Activated CD4-positive, alpha-beta T cell treated with anti-CD3 and anti-CD28 coated beads, Interleukin-2, amount 10 ng/mL, durations not matched to agents 7 days and 5 days (primary cell): ENCODE data around the gene ADH1C. TPM values are rescaled to one million over a fixed set of nuclear protein-coding genes. Genes with fewer than 3 reads are reported as not detected.

Experiments used
- CTCF ChIA-PET: fragments of 350-600 bp; sonication (Branson Sonifier 250); formaldehyde crosslinking; loops from one replicate; lab custom pipeline; 2021; ENCODE audit warnings: antibody characterized with exemption; lab: Charles Lee
- POLR2A ChIA-PET: fragments of 350-600 bp; sonication (Branson Sonifier 250); formaldehyde crosslinking; loops from one replicate; lab custom pipeline; 2021; ENCODE audit warnings: antibody characterized with exemption; lab: Charles Lee
- DNase-seq: peaks from one replicate; pipeline ENCODE4 v3.0.0-alpha.2; 2020
- H3K27ac Mint-ChIP-seq: one replicate; pipeline ENCODE4 v1.8.0; 2021; ENCODE audit warnings: mild to moderate bottlenecking, moderate library complexity, mixed read lengths
- H3K27me3 Mint-ChIP-seq: one replicate; pipeline ENCODE4 v1.8.0; 2021; ENCODE audit warnings: mixed read lengths
- H3K36me3 Mint-ChIP-seq: one replicate; pipeline ENCODE4 v1.8.0; 2021; ENCODE audit warnings: low read depth, mixed read lengths
- H3K4me1 Mint-ChIP-seq: one replicate; pipeline ENCODE4 v1.8.0; 2021; ENCODE audit warnings: mixed read lengths
- H3K4me3 Mint-ChIP-seq: one replicate; pipeline ENCODE4 v1.8.0; 2021; ENCODE audit warnings: mild to moderate bottlenecking, moderate library complexity, mixed read lengths
- H3K9me3 Mint-ChIP-seq: one replicate; pipeline ENCODE4 v1.8.0; 2021; ENCODE audit warnings: mixed read lengths
- total RNA-seq, 2 experiments: library from RNA; stranded (reverse); gene quantifications; one replicate each; pipeline ENCODE4 v1.2.3, GENCODE V29; 2021

ADH1C gene
- not detected for total RNA-seq

DNA sequence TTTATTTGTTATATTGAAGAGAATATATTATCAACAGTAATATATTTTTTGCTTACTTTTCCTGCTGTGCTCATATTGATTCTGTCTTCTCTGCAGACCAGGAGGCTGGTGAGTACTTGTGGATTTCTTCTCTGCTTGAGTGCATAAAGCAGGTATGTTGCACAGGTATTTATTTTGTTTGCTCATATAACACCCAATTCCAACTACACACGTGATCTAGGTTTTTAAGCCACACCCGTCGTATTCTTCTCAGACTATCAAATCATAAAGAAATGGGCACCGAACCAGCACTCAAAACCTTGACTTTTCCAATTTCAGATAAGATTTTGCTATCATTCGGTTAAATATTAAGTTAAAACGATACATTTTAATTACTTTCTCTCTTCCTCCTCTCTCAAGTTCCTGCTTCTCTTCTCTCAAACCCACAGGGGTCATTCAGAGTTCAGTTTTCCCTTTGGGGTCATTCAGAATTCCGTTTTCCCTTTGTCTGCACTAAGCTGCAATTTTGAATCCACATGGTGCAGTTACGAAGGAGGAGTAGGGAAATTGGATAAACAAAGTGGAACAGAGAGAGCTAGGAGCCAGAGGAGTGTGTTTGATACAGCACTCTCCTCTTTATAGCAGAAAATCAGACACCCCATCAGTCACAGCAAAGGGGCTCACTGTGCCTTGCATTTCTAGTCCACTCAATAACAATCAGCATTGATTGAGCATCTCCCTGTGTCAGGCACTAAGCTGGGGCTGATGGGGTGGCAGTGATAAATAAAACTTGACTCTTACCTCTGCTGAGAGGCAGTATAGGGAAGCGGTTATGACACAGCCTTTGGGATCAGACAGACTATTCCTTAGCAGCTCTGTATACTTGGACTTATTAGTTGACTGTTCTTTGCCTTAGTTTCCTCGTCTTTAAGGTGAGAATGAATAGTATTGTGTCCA, at the start of gene ADH1C:
TSS of gene ADH1C (minus strand) at position 145 of the 936 bp plus-strand sequence. CDS start at position 74, 71 bp downstream.
- CTCF ChIA-PET = interaction anchor here (1.1 kb wide), 1 partner anchor 14 kb away, joined by 3 read pairs; no protein-coding TSS in a partner anchor

DNA sequence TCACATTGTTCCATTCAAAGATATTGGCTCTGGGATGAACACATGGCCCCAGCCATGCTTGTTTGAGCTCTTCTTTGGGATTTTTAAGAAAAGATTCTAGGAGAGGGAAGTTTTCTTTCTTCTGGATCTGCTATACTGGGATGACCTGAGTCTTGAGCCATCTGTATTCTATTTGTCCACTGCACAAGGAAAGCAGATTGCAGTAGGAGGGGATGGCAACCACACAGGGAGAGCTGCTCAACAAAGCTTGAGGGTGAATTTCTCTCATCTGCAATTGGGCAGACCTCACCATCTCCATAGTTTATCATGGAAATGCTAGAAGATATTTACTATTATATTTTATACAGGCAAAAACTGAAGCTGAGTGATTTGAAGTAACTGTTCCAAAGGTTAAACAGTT, 48.3 kb upstream of the ADH1C start:
- no peak overlapping the region for H3K4me3 Mint-ChIP-seq
- POLR2A ChIA-PET = no interaction called here
- no peaks in the 10 kb centered on the region for H3K9me3 Mint-ChIP-seq
- peaks cover 16% of the 10 kb centered on the region for H3K4me1 Mint-ChIP-seq
- H3K36me3 Mint-ChIP-seq = no peaks in the 10 kb centered on the region
- no peak for DNase-seq
- H3K27me3 Mint-ChIP-seq = peaks cover 5% of the 10 kb centered on the region
- no peak overlapping the region for H3K27ac Mint-ChIP-seq
- CTCF ChIA-PET = interaction anchor here (1.6 kb wide), 1 partner anchor 405 kb away, joined by 5 read pairs; the partner anchor contains the start of gene METAP1

More for the DNA sequence above, at the start of gene ADH1C:
- Mint-ChIP-seq H3K27ac (no peak within 1 kb of the TSS), H3K9me3 (peaks cover 11% of the 10 kb centered on the region), H3K36me3 (no peaks in the 10 kb centered on the region), H3K4me1 (peaks cover 10% of the 10 kb centered on the region), H3K27me3 (peaks cover 7% of the 10 kb centered on the region), H3K4me3 (no peak within 1 kb of the TSS)
- DNase-seq = no peak
- POLR2A ChIA-PET = interaction anchor here (0.6 kb wide), 1 partner anchor 49 kb away, joined by 16 read pairs; no protein-coding TSS in a partner anchor

DNA sequence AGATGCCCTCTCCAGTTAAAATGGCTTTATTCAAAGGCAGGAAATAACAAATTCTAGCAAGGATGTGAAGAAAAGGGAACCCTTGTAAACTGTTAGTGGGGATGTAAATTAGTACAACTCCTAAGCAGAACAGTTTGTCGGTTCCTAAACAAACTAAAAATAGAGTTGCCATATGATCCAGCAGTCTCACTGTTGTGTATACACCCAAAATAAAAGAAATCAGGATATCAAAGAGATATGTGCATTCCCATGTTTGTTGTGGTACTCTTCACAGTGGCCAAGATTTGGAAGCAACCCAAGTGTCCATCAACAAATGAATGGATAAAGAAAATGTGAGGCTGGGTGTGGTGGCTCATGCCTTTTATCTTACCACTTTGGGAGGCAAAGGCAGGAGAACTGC, 46.5 kb upstream of the ADH1C start:
- no peak overlapping the region for H3K4me3 Mint-ChIP-seq
- peaks cover 3% of the 10 kb centered on the region for H3K27me3 Mint-ChIP-seq
- H3K9me3 Mint-ChIP-seq = no peaks in the 10 kb centered on the region
- no peak overlapping the region for H3K27ac Mint-ChIP-seq
- DNase-seq = no peak
- H3K4me1 Mint-ChIP-seq = peaks cover 4% of the 10 kb centered on the region
- ChIA-PET POLR2A (no interaction called here), CTCF (no interaction called here)
- no peaks in the 10 kb centered on the region for H3K36me3 Mint-ChIP-seq

DNA sequence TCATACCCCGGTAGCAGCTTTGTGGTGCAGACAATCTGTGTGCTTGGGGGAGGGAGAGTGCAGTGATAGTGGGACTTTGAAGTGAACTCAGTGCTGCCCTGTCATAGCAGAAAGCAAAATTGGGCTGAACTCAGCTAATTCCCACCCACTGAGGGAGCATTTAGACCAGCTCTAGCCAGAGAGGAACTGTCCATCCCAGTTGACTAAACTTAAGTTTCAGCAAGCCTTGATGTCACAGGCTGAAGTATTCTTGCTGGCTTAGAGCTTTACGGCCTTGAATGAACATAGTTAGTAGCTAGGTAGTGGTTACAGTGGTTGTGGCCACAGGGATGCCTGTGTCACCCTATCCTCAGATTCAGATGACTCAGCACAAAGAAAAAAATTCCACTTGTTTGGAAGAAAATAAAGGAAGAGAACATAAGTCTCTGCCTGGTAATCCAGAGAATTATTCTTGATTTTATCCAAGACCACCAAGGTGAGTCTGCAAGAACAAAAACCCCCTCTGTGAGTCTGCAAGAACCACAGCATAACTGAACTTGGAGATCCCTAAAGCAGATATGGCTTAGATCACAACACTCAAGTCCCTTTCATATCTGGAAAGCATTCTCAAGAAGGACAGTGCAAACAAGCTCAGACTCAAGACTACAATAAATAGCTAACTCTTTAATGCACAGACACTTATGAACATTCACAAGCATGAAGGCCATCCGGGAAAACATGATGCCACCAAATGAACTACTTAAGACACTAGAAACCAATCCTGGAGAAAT, 43.2 kb upstream of the ADH1C start:
- DNase-seq = no peak
- CTCF ChIA-PET = interaction anchor here (0.6 to 1.5 kb wide), 2 partner anchors 11 to 247 kb away, joined by 3 to 4 read pairs; no protein-coding TSS in a partner anchor
- Mint-ChIP-seq H3K4me1 (no peaks in the 10 kb centered on the region), H3K27ac (no peak overlapping the region), H3K4me3 (no peak overlapping the region), H3K27me3 (peaks cover 6% of the 10 kb centered on the region), H3K9me3 (no peaks in the 10 kb centered on the region), H3K36me3 (no peaks in the 10 kb centered on the region)
- POLR2A ChIA-PET = no interaction called here

DNA sequence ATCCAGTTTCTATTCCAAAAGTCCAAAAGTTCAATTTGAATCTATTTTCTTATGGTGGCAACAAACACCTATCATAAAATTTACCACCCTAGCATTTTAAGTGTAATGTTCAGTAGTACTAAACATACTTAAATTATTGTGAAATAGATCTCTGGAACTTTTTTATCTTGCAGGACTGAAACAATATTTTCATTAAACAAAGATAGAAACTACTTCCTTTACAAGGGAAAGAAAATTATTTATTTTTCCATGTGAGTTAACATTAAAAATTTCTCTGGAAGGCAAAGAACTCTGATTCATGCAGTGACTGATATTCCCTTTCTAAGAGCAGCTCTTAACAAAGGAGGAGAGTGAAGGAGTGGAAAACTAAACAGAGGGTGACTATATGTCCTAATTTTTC, 42.4 kb upstream of the ADH1C start:
- POLR2A ChIA-PET = no interaction called here
- no peaks in the 10 kb centered on the region for H3K36me3 Mint-ChIP-seq
- peaks cover 6% of the 10 kb centered on the region for H3K27me3 Mint-ChIP-seq
- H3K4me1 Mint-ChIP-seq = no peaks in the 10 kb centered on the region
- no peak overlapping the region for H3K27ac Mint-ChIP-seq
- CTCF ChIA-PET = interaction anchor here (1.5 kb wide), 1 partner anchor 10 kb away, joined by 4 read pairs; no protein-coding TSS in a partner anchor
- no peak overlapping the region for H3K4me3 Mint-ChIP-seq
- no peak for DNase-seq
- no peaks in the 10 kb centered on the region for H3K9me3 Mint-ChIP-seq

DNA sequence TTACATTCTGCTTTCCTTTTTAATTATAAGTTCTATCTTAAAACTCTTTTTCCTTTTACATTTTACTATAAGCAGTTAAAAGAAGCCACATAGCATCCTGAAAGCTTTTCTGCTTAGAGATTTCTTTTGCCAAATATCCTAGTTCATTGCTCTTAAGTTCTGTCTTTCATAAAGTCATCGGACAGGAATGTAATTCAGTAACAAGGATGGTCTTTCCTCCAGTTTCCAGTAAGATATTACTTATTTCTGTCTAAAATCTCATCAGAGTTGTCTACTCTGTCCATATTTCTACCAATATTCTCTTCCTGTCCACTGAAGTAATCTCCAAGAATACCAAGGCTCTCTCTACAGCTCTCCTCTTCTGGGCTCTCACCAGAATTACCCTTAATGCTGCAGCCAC, 37.5 kb upstream of the ADH1C start:
- no peak overlapping the region for H3K27ac Mint-ChIP-seq
- no peaks in the 10 kb centered on the region for H3K4me1 Mint-ChIP-seq
- CTCF ChIA-PET = no interaction called here
- POLR2A ChIA-PET = no interaction called here
- no peaks in the 10 kb centered on the region for H3K36me3 Mint-ChIP-seq
- DNase-seq = no peak
- no peaks in the 10 kb centered on the region for H3K9me3 Mint-ChIP-seq
- H3K27me3 Mint-ChIP-seq = peaks cover 17% of the 10 kb centered on the region
- no peak overlapping the region for H3K4me3 Mint-ChIP-seq

DNA sequence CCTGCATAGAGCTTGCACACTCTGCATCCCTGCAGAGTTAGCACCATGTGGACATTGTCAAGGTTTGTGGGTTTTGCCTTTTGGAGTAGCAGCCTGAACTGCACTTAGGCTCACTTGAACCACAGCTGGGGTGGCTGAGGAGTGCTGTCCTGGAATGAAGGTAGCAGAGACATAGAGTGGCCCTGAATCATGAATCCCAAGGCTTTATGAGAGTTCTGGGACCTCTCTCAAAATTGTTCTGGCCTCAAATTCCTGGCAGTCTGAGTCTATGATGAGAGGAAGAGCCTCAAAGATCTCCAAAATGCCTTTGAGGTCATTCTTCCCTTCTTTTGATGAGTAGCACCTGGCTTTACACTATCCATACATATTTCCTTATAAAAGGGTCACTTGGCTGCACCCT, 37.1 kb upstream of the ADH1C start:
- DNase-seq = no peak
- H3K27ac Mint-ChIP-seq = no peak overlapping the region
- H3K4me3 Mint-ChIP-seq = no peak overlapping the region
- no peaks in the 10 kb centered on the region for H3K36me3 Mint-ChIP-seq
- CTCF ChIA-PET = no interaction called here
- POLR2A ChIA-PET = no interaction called here
- peaks cover 17% of the 10 kb centered on the region for H3K27me3 Mint-ChIP-seq
- no peaks in the 10 kb centered on the region for H3K9me3 Mint-ChIP-seq
- no peaks in the 10 kb centered on the region for H3K4me1 Mint-ChIP-seq

DNA sequence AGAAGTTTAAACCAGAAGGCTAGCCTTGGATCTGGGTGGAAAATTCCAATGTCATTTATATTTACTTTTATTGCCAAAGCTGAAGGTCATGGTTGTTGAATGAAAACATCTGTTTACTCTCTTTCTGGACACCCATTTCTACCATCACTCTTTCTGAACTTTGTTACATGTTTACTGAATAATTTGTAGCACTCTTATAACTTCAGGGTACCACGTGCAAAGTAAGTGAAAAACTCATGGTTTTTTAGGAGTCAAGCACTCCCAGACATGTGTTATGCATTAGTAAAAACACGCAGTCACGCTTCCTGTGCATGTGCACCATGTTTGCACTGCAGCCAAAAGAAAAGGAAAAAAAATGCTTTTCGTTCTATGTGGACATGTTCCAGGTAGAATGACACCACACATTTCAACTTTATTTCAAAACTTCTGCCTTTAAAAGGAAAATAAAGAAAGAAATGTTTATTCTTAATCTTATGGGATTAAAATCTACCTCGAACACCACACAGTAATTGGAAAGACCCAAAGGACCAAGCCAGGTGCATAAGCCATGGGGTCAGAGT, 31.4 kb upstream of the ADH1C start:
- CTCF ChIA-PET = no interaction called here
- no peaks in the 10 kb centered on the region for H3K36me3 Mint-ChIP-seq
- no peaks in the 10 kb centered on the region for H3K4me1 Mint-ChIP-seq
- no peak overlapping the region for H3K4me3 Mint-ChIP-seq
- DNase-seq = no peak
- H3K27ac Mint-ChIP-seq = no peak overlapping the region
- H3K27me3 Mint-ChIP-seq = peaks cover 30% of the 10 kb centered on the region
- POLR2A ChIA-PET = no interaction called here
- peaks cover 4% of the 10 kb centered on the region for H3K9me3 Mint-ChIP-seq

DNA sequence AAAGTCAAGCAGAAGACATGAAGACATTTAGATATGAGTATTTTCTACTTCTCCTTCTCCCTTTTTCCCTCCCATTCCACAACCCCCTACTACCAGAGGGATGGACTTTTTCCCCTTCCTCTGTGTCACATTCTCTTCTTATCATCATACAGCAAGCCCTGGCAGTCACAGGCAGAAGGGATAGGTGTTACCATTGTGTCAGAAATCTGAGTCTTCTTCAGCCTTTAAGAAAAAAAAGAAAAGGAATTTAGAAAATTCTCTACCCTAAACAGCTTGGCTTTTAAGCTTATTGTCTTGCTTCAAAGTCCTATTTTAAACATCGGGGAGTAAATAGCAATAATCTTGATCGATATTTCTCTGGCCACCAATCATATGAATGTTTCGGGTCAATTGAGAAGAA, 30.9 kb upstream of the ADH1C start:
- ChIA-PET POLR2A (no interaction called here), CTCF (no interaction called here)
- H3K27ac Mint-ChIP-seq = no peak overlapping the region
- no peak overlapping the region for H3K4me3 Mint-ChIP-seq
- peaks cover 26% of the 10 kb centered on the region for H3K27me3 Mint-ChIP-seq
- no peaks in the 10 kb centered on the region for H3K36me3 Mint-ChIP-seq
- DNase-seq = no peak
- no peaks in the 10 kb centered on the region for H3K4me1 Mint-ChIP-seq
- H3K9me3 Mint-ChIP-seq = peaks cover 4% of the 10 kb centered on the region

DNA sequence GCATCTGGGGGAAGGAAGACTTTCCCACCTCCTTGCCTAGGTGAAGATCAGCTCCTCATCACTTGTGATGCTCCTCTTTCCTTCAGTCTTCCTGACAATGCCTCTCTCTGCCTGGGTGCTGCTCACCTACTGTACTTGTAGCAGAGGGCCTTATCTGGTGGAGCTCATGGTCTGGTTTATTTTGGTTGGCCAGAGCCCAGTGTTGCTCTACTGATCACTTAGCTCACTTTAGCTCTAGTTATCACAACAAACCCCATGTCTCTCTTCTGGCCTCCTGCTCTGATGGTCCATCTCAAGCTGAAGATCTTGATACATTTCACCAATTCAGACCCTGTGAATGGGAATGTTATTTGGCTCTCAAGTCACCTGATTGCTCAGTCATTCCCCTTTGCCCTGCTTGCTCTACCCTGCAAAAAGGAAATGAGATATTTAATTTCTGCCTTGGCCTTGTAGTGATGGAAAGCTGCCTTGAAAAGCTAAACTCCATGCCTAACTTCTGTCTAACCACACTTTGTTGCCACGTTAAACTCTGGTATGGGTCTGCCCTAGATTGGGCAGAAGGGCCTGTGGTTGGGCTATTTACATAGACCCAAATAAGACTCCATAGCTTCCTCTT, 30.3 kb upstream of the ADH1C start:
- no peak overlapping the region for H3K27ac Mint-ChIP-seq
- no peak overlapping the region for H3K4me3 Mint-ChIP-seq
- H3K4me1 Mint-ChIP-seq = no peaks in the 10 kb centered on the region
- H3K36me3 Mint-ChIP-seq = no peaks in the 10 kb centered on the region
- POLR2A ChIA-PET = no interaction called here
- DNase-seq = no peak
- H3K9me3 Mint-ChIP-seq = peaks cover 4% of the 10 kb centered on the region
- CTCF ChIA-PET = no interaction called here
- H3K27me3 Mint-ChIP-seq = peaks cover 21% of the 10 kb centered on the region

DNA sequence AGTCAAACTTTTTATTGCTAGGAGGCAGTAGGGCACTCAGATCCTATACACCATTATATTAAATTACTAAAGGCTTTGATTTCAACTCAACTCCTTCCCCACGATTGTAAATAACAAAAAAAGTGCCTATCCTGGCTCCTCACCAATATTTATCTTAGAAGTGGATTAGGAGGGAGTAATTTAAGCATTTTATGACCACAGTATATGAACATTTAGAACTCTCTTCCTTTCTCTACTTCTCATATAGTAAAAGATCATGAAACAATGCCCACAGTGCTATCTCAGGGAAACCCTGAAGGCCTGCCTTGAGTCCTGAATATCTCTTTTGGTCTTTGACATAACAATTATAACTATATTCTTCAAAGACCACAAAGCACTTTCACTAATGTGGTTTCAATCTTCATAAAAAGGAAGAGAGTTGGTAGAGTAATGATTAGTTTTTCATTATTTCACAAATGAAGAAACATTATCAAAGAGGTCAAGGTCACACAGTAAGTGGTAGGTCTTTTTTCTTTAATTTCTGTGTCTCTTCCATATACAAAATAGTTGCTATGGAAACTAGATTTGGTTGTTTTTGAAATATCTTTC, 29.1 kb upstream of the ADH1C start:
- Mint-ChIP-seq H3K4me1 (no peaks in the 10 kb centered on the region), H3K9me3 (peaks cover 4% of the 10 kb centered on the region), H3K36me3 (no peaks in the 10 kb centered on the region), H3K27me3 (peaks cover 20% of the 10 kb centered on the region), H3K27ac (no peak overlapping the region), H3K4me3 (no peak overlapping the region)
- POLR2A ChIA-PET = no interaction called here
- DNase-seq = no peak
- CTCF ChIA-PET = no interaction called here

DNA sequence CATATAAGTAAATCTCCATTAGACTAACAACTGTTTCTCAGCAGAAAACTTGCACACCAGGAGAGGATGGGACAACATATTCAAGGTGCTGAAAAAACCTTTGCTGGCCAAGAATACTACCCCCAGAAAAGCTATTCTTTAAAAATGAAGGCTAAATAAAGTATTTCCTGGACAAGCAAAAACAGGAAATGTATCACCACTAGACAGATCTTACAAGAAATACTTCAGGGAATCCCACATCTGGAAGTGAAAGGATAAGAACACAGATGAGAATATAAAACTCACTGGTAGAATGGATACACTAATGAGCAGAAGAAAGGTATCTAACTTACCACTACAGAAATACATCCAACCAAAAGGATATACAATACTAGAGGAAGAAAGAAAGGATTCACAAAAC, 27.0 kb upstream of the ADH1C start:
- no peak for DNase-seq
- H3K9me3 Mint-ChIP-seq = peaks cover 4% of the 10 kb centered on the region
- H3K36me3 Mint-ChIP-seq = no peaks in the 10 kb centered on the region
- no peak overlapping the region for H3K4me3 Mint-ChIP-seq
- H3K4me1 Mint-ChIP-seq = no peaks in the 10 kb centered on the region
- peaks cover 22% of the 10 kb centered on the region for H3K27me3 Mint-ChIP-seq
- CTCF ChIA-PET = no interaction called here
- H3K27ac Mint-ChIP-seq = no peak overlapping the region
- POLR2A ChIA-PET = no interaction called here
